H9 (cell line): ENCODE data around the gene CTSH. TPM values are rescaled to one million over a fixed set of nuclear protein-coding genes. Genes with fewer than 3 reads are reported as not detected.

Source experiments
- DNase-seq: peaks from one replicate; pipeline ENCODE4 v3.0.0-alpha.2; 2017
- H2AFZ ChIP-seq: one replicate; pipeline ENCODE4 v1.6.1; 2013; ENCODE audit warnings: mild to moderate bottlenecking, low read length, control low read depth, moderate library complexity
- H2AK5ac ChIP-seq: 2 replicates; pipeline ENCODE4 v1.6.1; 2013; ENCODE audit warnings: low read length, control low read depth, mixed read lengths; ENCODE audit not compliant: insufficient read length
- H2BK120ac ChIP-seq: one replicate; pipeline ENCODE4 v1.6.1; 2013; ENCODE audit warnings: low read depth, mild to moderate bottlenecking, low read length, control low read depth, inconsistent platforms; ENCODE audit not compliant: poor library complexity, severe bottlenecking
- H2BK12ac ChIP-seq: 2 replicates; pipeline ENCODE4 v1.6.1; 2013; ENCODE audit warnings: low read length, control low read depth, mixed read lengths, low read depth; ENCODE audit not compliant: insufficient read length
- H2BK15ac ChIP-seq: 2 replicates; pipeline ENCODE4 v1.6.1; 2013; ENCODE audit warnings: low read depth, low read length, control low read depth
- H2BK20ac ChIP-seq: one replicate; pipeline ENCODE4 v1.6.1; 2013; ENCODE audit warnings: low read depth, mild to moderate bottlenecking, low read length, control low read depth, inconsistent platforms; ENCODE audit not compliant: poor library complexity, severe bottlenecking
- H2BK5ac ChIP-seq: 2 replicates; pipeline ENCODE4 v1.6.1; 2013; ENCODE audit warnings: low read length, control low read depth, mixed read lengths; ENCODE audit not compliant: insufficient read length
- H3K14ac ChIP-seq: 2 replicates; pipeline ENCODE4 v1.6.1; 2013; ENCODE audit warnings: low read length, control low read depth; ENCODE audit not compliant: insufficient read depth
- H3K18ac ChIP-seq: 2 replicates; pipeline ENCODE4 v1.6.1; 2013; ENCODE audit warnings: low read depth, mild to moderate bottlenecking, mixed read lengths, low read length, control low read depth; ENCODE audit not compliant: insufficient read length
- H3K23ac ChIP-seq: 2 replicates; pipeline ENCODE4 v1.6.1; 2013; ENCODE audit warnings: low read length, control low read depth, mixed read lengths, low read depth; ENCODE audit not compliant: insufficient read length
- H3K23me2 ChIP-seq: 2 replicates; pipeline ENCODE4 v1.6.1; 2013; ENCODE audit warnings: low read depth, mild to moderate bottlenecking, mixed read lengths, low read length, control low read depth; ENCODE audit not compliant: insufficient read length, poor library complexity, severe bottlenecking
- H3K27ac ChIP-seq: 2 replicates; pipeline ENCODE4 v1.5.1; 2013; ENCODE audit warnings: low read length, control low read depth, mixed read lengths, low read depth; ENCODE audit not compliant: insufficient read length
- H3K27me3 ChIP-seq: 2 replicates; pipeline ENCODE4 v1.6.1; 2013; ENCODE audit warnings: low read length, control low read depth, inconsistent platforms; ENCODE audit not compliant: insufficient read depth
- H3K4ac ChIP-seq: 2 replicates; pipeline ENCODE4 v1.6.1; 2013; ENCODE audit warnings: low read depth, mild to moderate bottlenecking, control low read depth, inconsistent platforms, low read length, moderate library complexity
- H3K4me1 ChIP-seq: 2 replicates; pipeline ENCODE4 v1.6.1; 2013; ENCODE audit warnings: low read length, control low read depth, inconsistent platforms; ENCODE audit not compliant: insufficient read depth
- H3K4me2 ChIP-seq: 2 replicates; pipeline ENCODE4 v1.6.1; 2013; ENCODE audit warnings: low read length, control low read depth, mixed read lengths; ENCODE audit not compliant: insufficient read length, insufficient read depth
- H3K56ac ChIP-seq: 2 replicates; pipeline ENCODE4 v1.6.1; 2013; ENCODE audit warnings: low read depth, mild to moderate bottlenecking, mixed read lengths, low read length, control low read depth; ENCODE audit not compliant: insufficient read length
- H3K79me1 ChIP-seq: 2 replicates; pipeline ENCODE4 v1.6.1; 2013; ENCODE audit warnings: low read depth, mild to moderate bottlenecking, moderate library complexity, low read length, control low read depth, inconsistent platforms; ENCODE audit not compliant: insufficient read depth, poor library complexity, severe bottlenecking
- H3K79me2 ChIP-seq: 2 replicates; pipeline ENCODE4 v1.6.1; 2013; ENCODE audit warnings: low read length, control low read depth, inconsistent platforms; ENCODE audit not compliant: insufficient read depth
- H3K9ac ChIP-seq: 2 replicates; pipeline ENCODE4 v1.6.1; 2013; ENCODE audit warnings: low read length, control low read depth, mixed read lengths; ENCODE audit not compliant: insufficient read length; ENCODE audit errors: extremely low read depth
- H3K9me3 ChIP-seq: one replicate; pipeline ENCODE4 v1.6.1; 2013; ENCODE audit warnings: low read depth, low read length, inconsistent platforms; ENCODE audit not compliant: control insufficient read depth
- H3T11ph ChIP-seq: one replicate; pipeline ENCODE4 v1.6.1; 2013; ENCODE audit warnings: mild to moderate bottlenecking, low read length, control low read depth, inconsistent platforms
- H4K20me1 ChIP-seq: one replicate; pipeline ENCODE4 v1.6.1; 2013; ENCODE audit not compliant: control insufficient read depth, insufficient read length, insufficient read depth
- H4K5ac ChIP-seq: 2 replicates; pipeline ENCODE4 v1.6.1; 2013; ENCODE audit warnings: low read depth, mild to moderate bottlenecking, mixed read lengths, low read length, control low read depth; ENCODE audit not compliant: insufficient read length
- H4K8ac ChIP-seq: replicated peaks from 2 replicates; pipeline ENCODE4 v1.6.1; 2013; ENCODE audit warnings: low read length, control low read depth, mixed read lengths, low read depth; ENCODE audit not compliant: insufficient read length
- H4K91ac ChIP-seq: 2 replicates; pipeline ENCODE4 v1.6.1; 2013; ENCODE audit warnings: low read depth, mild to moderate bottlenecking, moderate library complexity, mixed read lengths, low read length, control low read depth; ENCODE audit not compliant: insufficient read length
- H3K27ac Mint-ChIP-seq, 3 experiments: 2 replicates in 2 of 3; 3 replicates in 1 of 3; pipeline ENCODE4 v1.8.0; 2020 to 2021; ENCODE audit warnings: mixed read lengths in 3 of 3, mild to moderate bottlenecking in 1 of 3, moderate library complexity in 1 of 3
- H3K27me3 Mint-ChIP-seq: 2 replicates; pipeline ENCODE4 v1.8.0; 2021; ENCODE audit warnings: low read depth, mild to moderate bottlenecking, moderate library complexity, mixed read lengths
- H3K36me3 Mint-ChIP-seq, 3 experiments: 2 replicates in 2 of 3; 3 replicates in 1 of 3; pipeline ENCODE4 v1.8.0; 2020 to 2021; ENCODE audit warnings: low read depth in 3 of 3, mixed read lengths in 3 of 3; ENCODE audit not compliant: insufficient read depth in 1 of 3
- H3K4me1 Mint-ChIP-seq, 2 experiments: 2 replicates each; pipeline ENCODE4 v1.8.0; 2020; ENCODE audit warnings: mixed read lengths in 2 of 2
- H3K4me3 Mint-ChIP-seq, 2 experiments: 2 replicates in 1 of 2; 3 replicates in 1 of 2; pipeline ENCODE4 v1.8.0; 2020 to 2021; ENCODE audit warnings: mild to moderate bottlenecking in 2 of 2, mixed read lengths in 2 of 2, moderate library complexity in 1 of 2
- H3K9me3 Mint-ChIP-seq, 2 experiments: 2 replicates in 1 of 2; 3 replicates in 1 of 2; pipeline ENCODE4 v1.8.0; 2020; ENCODE audit warnings: mild to moderate bottlenecking in 2 of 2, mixed read lengths in 2 of 2, moderate library complexity in 1 of 2
- WGBS: extraction: QIAGEN DNeasy Blood & Tissue Kit; methylation state at CpG from one replicate; pipeline ENCODE4 v1.1.7; 2013; ENCODE audit warnings: missing lambda C conversion rate, low lambda C conversion rate, mixed read lengths; ENCODE audit not compliant: insufficient read length; ENCODE audit errors: extremely low coverage; 5-methylcytosine and 5-hydroxymethylcytosine counted together
- total RNA-seq: library from RNA; stranded (reverse); gene quantifications from 2 replicates; pipeline ENCODE4 v1.2.1, GENCODE V29; 2021
- TF ChIP-seq, protein P1 (sequence below): fragments of 200-600 bp; sonication (generic); conservative IDR thresholded peaks from 3 replicates; pipeline ENCODE4 v1.8.0; 2021; ENCODE audit warnings: antibody characterized with exemption, mild to moderate bottlenecking

Gene CTSH
- total RNA-seq, 1 experiment from 2014 or later: 15.5 TPM

GRCh38 chr15:78977091-78977571, 32.3 kb upstream of the CTSH start:
- Histone ChIP-seq H2AK5ac (no peak overlapping the region), H2BK20ac (no peak overlapping the region), H4K20me1 (no peaks in the 10 kb centered on the region), H3K27ac (no peak overlapping the region), H4K5ac (no peak overlapping the region), H2BK15ac (no peak overlapping the region), H2AFZ (no peak overlapping the region), H2BK120ac (no peak overlapping the region), H4K91ac (no peak overlapping the region), H3K9ac (no peak overlapping the region), H3K14ac (no peak overlapping the region), H3K56ac (no peak overlapping the region), H3K4me2 (no peak overlapping the region), H2BK12ac (no peak overlapping the region), H3K23me2 (no peaks in the 10 kb centered on the region), H3T11ph (no peak overlapping the region), H3K79me1 (no peaks in the 10 kb centered on the region), H4K8ac (no peak overlapping the region), H3K27me3 (no peaks in the 10 kb centered on the region), H3K18ac (no peak overlapping the region), H3K79me2 (no peaks in the 10 kb centered on the region), H3K4ac (no peak overlapping the region), H2BK5ac (no peak overlapping the region), H3K23ac (no peak overlapping the region), H3K9me3 (no peaks in the 10 kb centered on the region), H3K4me1 (no peaks in the 10 kb centered on the region)
- TF ChIP-seq, protein P1, sequence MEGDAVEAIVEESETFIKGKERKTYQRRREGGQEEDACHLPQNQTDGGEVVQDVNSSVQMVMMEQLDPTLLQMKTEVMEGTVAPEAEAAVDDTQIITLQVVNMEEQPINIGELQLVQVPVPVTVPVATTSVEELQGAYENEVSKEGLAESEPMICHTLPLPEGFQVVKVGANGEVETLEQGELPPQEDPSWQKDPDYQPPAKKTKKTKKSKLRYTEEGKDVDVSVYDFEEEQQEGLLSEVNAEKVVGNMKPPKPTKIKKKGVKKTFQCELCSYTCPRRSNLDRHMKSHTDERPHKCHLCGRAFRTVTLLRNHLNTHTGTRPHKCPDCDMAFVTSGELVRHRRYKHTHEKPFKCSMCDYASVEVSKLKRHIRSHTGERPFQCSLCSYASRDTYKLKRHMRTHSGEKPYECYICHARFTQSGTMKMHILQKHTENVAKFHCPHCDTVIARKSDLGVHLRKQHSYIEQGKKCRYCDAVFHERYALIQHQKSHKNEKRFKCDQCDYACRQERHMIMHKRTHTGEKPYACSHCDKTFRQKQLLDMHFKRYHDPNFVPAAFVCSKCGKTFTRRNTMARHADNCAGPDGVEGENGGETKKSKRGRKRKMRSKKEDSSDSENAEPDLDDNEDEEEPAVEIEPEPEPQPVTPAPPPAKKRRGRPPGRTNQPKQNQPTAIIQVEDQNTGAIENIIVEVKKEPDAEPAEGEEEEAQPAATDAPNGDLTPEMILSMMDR: no peak
- no CpG with 5 or more reads among the region's 4 CpGs for WGBS
- Mint-ChIP-seq H3K36me3 (no peaks in the 10 kb centered on the region; a peak in 1 of 7 replicates), H3K27me3 (peaks cover 29% of the 10 kb centered on the region), H3K4me1 (peaks cover 3 to 20% of the 10 kb centered on the region in 2 experiments; a peak in 3 of 4 replicates), H3K27ac (no peak overlapping the region), H3K9me3 (no peaks in the 10 kb centered on the region), H3K4me3 (no peak overlapping the region)
- no peak for DNase-seq
